CD4-positive, alpha-beta T cell treated with Interleukin-1 beta for 1 hour (primary cell): ENCODE measurements around the gene LMAN2.
"Not testable (repeated sequence)": the region's sequence is repeated elsewhere in the genome, so short reads cannot be mapped to it uniquely, and the experiment has no call there.

Source experiments
- DNase-seq, 2 donors: peaks; one replicate each; pipeline ENCODE4 v3.0.0-alpha.2; 2020 to 2022

The LMAN2 gene

DNA sequence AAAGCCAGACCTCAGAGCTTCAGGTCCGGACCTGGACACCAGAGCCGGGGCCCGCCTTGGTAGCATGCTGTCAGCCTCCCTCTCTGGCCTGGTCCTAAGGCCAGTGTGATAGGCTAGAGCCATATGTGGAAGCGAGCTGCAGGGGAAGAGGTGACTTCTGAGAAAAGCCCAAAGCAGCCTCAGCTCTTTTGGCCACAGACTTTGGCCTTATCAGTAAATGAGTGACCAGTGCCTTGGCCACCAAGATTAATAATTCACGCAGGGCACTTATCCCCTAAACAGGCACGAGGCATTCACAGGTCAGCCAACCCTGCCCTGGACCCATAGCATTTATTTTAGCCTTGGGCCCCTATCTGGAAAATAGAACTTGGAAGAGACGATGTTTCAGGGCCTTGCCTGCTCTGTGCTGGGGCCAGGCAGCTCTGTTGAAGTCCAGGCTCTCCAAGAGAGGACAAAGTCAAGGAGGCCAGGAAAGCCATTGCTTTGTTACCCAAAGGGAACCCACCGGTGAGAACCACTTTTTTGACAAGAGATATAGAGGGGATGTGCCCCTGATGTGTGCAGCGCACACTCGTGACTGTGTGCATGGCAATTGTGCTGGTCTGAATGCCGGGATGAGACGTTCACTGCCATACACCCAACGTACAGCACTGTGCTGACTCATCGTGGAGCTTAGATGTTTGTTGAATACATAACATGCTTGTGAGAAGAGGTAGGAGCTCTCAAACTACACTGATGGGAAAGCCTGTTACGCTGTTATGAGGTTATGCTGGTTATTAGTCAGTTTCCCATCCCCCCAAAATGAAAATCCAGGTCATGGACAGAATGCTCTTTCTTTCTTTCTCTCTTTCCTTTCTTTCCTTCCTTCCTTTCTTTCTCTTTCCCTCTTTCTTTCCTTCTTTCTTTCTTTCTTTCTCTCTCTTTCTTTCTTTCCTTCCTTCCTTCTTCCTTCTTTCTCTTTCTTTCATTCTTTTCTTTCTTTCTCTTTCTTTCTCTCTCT lies 27.7 kb upstream of the LMAN2 start:
- DNase-seq, result no peak

DNA sequence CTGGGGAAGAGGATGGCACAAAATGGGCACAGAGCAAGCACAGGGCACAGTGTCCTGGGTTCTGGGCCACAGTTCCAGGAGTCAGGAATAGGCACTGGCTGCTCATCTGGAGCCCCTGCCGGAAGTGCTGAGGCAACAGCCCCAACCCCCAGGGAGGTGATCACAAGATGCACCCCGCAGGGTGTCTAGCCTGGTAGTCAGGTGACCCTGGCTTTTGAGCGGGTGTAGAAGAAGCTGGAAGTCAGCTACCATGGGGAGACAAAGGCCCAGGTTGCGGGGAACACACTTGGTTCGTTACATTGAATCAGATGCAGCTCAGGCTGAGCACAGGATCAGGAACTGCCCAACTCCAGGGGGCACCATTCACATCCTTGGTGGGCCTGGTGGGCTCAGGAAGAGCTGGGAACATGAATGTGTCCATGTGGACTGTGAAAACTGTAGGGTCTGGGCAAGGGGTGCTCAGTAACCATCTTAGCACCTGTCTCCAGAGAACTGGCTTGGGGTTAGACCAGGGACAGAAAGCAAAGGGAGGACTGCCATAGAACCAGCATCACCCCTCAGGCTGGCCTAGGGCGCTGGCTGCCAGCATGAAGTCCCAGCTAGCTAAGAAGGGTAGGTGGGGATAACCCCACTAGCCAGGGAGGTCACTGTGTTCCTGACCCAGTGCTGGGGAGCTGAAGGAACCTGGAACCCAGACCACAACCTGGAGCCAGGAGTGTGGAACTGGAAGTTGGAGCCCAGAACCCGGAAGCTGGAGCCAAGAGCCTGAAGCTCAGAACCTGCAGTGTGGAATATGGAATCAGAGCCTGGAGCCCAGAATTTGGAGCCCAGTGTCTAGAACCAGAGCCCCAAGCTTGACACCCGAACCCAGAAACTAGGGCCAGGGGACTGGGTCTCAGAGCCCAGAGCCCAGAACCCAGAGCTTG lies 26.6 kb upstream of the LMAN2 start:
- DNase-seq, result no peak

DNA sequence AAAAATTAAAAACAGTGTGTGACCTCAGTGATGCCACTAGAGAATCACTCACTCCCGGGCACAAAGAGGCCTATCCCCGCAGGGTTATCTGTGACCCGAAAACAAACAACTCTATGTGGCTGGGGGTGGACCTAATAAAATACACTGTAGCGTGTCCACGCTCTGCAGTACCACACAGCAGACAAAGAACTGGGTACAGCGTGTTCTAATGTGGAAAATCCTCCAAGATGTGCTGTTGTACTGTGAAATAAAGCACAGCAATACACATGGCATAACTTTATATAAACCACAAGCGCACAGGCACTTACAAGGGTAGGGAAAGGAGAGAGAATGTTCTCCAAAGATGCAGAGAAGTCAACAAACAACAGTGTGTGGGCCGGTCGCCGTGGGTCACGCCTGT lies 24.6 kb upstream of the LMAN2 start:
- no peak for DNase-seq

DNA sequence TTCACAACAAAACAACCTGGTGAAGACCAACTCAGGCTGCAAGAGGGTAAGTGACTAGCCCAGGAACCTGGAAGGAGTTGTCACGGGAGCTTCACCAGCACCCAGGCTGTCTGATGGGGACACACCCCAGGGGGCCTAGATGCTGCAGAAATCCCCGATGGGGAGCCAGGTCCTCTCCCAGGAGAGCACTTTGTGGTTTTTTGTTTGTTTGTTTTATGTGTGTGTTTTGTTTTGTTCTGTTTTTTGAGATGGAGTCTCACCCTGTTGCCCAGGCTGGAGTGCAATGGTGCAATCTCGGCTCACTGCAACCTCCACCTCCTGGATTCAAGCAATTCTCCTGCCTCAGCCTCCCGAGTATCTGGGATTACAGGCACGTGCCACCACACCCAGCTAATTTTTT lies 24.0 kb upstream of the LMAN2 start:
- DNase-seq, result not testable (repeated sequence)

DNA sequence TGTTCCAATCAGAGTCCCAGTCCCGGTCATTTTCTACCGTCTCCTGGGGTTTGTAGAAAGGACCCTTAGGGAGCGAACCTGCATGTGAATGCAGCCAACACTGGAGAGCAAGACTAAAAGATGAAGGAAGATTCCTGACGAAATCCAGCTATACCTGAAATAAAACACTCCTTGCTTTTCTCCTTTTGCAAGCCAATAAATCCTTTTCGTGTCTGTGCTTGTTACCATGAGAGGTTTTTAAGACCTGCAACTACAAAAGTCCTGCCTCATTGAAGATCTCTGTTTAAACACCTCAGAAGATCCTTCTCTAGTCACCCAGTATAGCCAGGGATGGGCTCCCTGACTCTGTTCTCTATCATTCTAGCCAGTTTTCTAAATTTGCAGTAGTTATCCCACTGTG lies 22.7 kb upstream of the LMAN2 start:
- no peak for DNase-seq

DNA sequence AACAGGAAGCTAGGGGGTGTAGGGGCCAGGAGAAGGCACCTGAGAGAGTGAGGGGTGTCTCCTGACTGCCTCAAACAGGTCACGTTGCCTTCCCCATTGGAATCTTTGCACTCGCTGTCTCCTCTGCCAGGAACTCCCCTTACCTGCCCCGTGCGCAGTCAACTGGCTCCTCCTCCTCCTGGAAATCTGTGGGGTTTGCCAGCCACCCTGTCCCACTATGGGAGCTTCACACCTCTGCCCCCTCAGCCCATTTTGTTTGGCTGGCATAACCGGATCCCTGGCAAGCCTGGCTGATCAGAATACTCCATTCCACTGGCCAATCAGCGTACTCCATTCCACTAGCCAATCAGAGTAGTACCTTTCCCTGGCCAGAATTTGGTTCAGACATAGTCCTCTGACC lies 22.3 kb upstream of the LMAN2 start:
- DNase-seq, result no peak

DNA sequence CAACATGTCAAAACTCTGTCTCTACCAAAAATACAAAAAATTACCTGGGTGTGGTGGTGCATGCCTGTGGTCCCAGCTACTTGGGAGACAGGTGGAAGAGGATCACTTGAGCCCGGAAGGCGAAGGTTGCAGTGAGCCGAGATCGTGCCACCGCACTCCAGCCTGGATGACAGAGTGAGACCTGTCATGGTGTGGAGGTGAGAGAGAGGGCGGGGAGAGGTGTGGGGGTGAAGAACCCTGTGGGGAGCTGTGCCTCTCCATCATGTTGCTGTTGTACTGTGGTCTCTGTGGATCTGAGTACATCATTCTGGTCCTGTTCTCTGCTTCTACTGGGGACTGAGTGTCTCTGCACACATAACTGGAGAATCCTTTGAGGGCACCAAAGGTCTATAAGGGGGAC lies 21.4 kb upstream of the LMAN2 start:
- no peak for DNase-seq

DNA sequence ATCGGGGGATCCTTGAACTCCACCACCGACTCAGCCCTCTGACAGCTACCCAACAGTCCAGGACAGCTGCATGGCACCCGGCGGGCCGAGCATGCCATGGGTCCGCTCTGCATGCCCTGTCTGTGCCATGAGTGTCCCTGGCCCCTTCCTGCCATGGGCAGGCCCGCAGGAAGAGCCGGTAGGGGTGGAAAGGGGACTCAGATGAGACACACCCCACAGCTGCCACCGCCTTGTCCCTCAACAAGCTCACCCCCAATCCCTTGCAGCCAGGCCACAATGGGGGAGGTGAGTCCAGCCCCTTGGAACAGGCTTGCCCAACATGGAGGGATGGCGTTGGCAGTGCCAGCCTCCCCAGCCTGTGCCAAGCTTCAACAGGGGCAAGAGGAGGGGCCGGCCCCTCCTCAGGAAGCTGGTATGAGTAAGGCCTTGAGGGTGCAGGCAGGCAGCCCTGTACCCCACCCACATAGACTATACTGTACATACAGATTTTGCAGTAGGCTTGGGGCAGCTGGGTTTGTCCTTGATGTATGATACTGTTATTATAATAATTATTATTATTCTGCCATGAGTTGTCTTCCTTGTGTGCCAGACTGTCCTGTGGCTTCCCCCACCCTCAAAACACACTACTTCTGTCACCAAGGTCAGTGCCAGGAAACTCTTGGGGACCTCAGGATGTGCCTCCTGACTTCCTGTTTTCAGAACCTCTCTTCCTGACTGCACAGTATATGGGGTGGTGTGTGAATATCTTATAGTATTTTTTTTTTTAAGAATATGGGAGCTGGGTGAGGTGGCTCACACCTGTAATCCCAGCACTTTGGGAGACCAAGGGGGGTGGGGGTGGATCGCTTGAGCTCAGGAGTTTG lies 20.8 kb upstream of the LMAN2 start:
- DNase-seq, result peak in 1 of 2 donors; percentile 35

DNA sequence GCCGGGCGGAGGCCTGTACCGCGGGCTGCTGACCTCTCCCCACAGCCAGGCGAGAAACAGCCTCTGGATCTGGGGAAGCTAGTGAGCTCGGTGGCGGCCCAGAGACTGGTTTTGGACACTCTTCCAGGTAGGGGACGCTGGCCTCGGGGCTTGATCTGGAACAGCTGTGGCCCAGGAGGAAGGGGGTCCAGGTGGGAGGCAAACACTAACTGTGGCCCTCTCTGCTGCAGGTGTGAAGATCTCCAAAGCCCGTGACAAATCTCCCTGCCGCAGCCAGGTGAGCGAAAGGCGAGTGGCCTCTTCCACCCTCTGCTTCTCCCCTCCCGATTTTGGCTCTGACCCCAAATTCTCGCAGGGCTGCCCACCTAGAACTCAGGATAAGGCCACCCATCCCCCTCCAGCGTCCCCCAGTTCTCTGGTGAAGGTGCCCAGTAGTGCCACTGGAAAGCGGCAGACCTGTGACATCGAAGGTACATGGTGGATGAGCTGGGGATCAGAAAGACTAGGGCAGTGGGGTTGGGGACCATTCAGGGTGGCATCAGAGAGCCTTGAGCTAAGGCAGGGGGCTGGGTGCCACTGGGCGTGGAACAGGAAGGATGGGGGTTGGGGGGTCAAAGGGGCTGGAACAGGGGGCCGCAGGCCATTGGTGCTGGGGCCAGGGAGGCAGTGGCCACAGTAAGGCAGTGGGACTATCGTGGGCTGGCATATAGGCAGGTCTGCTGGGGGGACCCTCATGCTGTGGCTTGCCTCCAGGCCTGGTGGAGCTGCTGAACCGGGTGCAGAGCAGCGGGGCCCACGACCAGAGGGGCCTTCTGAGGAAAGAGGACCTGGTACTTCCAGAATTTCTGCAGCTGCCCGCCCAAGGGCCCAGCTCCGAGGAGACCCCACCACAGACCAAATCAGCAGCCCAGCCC lies 19.9 kb upstream of the LMAN2 start:
- no peak for DNase-seq

DNA sequence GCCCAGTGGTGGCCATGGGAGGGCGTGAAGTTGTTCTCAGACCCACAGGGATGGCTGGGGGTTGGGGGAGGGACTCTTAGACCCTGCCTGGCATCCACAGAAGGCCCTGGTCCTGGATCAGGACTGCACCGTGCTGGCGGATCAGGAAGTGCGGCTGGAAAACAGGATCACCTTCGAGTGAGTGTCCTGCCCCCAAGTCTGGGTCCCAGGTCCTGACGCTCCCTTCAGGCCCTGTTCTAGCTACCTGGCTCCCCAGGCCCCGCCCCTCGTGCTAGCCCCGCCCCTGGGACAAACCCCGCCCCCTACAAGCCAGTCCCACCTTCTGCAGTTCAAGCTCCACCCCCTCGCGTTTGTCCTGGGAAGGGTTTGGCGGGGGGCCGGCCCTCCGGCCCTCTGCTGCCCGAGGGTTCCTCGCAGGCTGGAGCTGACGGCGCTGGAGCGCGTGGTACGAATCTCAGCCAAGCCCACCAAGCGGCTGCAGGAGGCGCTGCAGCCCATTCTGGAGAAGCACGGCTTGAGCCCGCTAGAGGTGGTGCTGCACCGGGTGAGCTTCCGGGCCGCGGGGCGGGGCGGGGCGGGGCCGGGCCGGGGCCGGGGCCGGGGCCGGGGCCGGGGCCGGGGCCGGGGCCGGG lies 19.1 kb upstream of the LMAN2 start:
- peak; percentile 59 to 77 for DNase-seq

DNA sequence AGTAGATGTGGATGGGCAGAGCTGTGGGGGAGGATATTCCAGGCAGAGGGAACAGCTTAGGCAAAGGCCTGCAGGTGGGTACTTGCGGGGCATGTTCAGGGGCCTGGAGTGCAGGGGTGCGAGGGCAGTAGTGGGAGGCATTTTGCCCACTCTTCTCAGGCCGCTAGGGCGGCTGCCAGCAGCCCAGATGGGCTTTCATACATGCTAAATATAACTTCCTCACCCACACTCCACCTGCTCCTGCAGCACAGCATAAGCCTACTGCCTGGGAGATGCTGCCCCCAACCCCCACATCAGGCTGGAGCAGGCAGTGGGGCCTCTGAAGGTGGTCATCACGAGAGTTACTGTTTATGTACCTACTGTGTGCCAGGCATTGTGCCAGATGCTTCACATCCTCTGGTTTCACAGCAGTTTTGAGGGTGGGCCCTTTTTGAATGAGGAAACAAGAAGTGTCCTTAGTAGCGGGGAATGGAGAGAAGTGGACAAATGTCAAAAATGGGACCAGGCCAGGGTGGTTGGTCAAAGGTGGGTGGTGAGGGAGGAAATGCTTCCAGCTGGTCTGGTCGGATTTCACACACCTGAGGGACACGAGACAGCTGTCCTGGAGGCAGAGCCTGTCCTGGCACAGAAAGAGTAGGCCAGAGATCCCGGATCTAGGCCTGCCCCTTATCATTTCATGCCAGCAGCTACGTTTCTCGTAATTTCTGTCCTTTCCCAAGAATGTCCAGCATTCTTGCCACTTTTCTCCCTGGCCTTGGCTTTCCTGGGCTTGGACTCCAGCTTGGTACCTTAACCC lies 18.4 kb upstream of the LMAN2 start:
- DNase-seq, result no peak

DNA sequence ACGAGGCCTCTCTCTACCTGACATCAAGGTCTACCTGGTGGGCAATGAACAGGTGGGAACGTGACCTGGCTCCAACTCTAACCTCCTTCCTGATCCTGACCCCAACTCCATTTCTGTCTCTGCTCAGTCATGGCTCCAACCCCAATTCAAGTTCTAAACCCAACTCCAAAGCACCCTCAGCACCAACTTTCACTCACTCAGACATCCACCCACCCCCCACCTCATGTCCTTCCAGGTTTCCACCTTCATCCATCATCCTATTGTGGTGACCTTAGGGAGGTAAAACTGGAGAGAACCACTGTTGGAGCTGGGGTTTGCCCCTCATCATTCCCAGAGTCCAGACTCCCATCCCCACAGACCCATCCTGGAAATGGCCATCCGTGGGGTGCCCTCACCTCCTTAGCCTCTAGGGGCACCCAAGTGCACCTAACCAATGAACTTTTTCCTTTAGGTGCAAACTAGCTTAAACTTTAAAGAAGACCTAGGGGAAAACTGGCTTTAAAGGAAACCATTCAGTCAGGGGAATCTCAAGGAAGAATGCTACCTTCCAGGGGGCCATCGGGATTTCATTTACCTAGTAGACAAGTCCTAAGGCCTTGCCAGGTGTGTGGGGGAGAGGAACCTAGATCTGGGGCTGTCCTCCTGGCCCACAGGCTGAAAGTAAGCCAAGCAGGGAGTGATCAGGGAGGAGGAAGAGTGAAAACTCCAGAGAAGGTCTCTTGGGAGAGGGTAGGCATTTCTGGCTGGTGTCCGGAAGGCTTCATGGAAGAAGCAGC lies 17.6 kb upstream of the LMAN2 start:
- peak in 1 of 2 donors; percentile 31 for DNase-seq

DNA sequence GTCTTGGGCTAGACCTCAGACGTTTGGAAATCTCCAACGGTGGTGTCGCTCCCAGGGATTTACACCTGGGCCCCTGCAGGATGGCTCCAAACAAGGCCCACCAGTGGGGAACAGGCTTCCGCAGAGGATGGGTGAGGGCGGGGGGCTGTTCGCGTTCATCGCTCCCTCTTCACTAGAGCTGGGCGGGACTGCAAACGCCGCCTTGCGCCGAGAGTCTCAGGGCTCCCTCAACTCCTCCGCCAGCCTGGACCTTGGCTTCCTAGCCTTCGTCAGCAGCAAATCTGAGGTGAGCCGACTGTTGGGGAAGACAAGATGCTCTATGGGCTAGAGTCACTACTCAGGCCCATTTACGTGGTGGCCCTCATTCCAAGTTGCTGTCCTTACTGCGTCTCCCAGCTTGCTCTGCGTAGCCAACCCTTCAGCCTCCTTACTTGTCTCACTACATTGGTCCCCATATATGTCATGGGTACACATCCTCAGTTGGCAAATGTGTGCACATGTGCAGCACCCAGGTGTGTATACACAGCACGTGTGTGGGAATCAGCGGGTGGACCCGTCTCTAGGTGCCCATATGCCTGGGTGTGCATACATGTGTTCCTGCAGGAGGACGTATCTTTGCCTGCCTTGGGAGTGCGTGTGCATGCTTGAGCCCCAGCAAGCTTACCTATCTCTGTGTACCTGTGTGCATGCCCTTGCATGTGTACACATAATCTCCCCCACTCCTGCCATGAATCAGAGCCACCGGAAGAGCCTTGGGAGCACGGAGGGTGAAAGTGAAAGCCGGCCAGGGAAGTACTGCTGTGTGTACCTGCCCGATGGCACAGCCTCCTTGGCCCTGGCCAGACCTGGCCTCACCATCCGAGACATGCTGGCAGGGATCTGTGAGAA lies 16.8 kb upstream of the LMAN2 start:
- no peak for DNase-seq

DNA sequence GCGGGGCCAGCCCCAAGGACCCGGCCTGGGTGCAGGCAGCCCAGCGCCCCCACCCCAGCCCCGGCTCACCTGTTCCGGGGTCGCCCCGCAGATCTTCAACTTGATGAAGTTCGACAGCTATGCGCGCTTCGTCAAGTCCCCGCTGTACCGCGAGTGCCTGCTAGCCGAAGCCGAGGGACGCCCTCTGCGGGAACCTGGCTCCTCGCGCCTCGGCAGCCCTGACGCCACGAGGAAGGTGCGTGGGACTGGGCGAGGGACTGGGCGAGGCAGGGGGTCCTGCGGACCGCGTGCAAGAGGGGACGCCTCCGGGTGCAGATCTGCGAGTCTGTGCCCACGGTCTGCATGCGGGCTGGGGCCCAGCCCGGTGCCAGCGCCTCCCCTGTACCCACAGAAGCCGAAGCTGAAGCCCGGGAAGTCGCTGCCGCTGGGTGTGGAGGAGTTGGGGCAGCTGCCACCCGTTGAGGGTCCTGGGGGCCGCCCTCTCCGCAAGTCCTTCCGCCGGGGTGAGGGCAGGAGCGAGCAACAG lies 15.9 kb upstream of the LMAN2 start:
- DNase-seq, result no peak

DNA sequence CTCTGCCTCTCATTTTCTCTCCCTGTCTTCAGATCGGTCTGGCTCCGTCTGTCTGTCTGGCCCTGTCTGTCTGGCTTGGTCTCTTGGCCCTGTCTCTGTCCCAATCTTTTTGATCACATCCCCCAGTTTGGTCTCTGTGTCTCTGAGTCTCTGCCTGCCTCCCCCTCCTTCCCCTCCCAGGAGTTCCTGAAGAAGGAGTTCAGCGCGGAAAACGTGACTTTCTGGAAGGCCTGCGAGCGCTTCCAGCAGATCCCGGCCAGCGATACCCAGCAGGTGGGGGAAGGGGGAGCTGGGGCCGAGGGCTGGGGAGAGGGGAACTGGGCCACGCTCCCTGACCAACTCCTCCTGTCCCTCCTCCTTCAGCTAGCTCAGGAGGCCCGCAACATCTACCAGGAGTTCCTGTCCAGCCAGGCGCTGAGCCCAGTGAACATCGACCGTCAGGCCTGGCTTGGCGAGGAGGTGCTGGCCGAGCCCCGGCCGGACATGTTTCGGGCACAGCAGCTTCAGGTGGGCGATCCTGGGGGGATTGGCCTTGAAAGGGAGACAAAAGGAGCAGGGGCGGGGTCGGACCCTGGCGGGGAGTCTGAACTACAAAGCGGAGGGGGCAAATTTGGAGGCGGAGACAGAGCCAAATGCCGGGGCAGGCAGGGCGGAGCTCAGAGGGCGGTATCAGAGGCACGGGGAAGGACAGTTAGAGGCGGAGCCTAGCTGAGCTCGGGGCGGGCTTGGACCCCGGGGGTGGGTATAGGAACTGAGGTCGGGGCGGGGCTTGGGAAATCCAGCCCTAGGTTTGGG lies 15.3 kb upstream of the LMAN2 start:
- no peak for DNase-seq

DNA sequence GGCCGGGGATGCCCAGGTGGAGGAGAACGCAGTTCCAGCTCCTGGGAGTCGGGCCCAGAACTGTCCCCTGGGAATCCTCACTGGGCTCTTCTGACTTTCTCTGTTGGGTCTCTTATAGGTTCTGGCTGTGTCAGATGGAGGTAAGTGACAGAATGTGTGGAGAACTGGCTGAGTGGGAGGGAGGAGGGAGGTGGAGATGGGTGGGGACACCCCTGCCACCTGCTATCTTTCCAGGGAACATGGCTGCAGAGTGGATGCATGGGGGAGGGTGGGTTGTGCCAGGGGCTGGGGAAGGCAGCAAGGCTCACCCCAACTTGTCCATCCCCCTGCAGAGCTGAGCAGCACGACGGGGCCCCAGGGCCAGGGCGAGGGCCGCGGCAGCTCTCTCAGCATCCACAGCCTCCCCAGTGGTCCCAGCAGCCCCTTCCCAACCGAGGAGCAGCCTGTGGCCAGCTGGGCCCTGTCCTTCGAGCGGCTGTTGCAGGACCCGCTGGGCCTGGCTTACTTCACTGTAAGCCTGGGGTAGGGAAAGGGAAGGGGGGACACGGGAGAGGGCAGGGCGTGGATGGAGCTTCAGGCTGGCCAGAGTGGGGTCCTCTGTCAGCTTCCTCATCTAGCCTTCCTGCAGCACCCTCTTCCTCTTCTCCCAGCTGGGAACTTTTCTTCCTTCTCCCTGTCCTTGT lies 14.5 kb upstream of the LMAN2 start:
- DNase-seq, result no peak
